GM04504 (cell line): ENCODE data around the gene PAH.

Experiments
- DNase-seq: peaks from one replicate; pipeline ENCODE4 v3.0.0-alpha.2; 2012; ENCODE audit warnings: low read depth

PAH gene

GRCh38 chr12:102917026-102917787 is at the start of gene PAH:
Gene PAH, minus strand, starts transcription at chr12:102917244. Its CDS starts 114 bp downstream, at chr12:102917130.
- DNase-seq, result no peak

DNA sequence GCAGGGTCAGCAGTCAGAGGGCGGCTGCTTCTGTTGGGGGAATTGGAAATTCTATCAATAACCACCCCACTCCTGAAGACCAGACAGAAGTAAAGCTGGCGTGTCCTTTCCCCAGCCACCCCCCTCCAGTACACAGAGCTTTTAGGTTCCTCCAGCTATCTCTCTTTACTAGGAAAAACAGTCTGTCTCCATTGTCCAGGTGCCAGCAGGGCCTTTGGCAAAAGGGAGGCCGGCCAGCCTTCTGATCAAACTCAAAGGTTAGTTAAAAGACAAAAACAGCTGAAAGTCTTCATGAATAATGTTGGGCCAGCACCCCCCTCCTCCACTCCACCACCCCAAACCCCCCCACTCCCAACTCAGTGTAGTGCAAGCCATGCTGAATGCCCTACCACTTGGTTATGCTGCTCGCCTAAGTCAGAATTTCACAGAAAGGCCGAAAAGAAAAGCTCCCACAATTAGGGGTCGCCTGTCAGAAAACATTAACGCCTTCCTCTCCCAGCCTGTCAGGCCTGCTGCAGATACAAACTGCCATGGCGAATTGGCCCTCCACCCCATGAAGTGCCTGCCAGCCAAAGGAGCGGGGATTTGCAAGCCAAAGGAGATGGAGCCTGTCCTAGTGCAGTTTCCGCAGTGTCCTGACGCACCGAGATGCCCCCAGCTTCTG is 49.3 kb upstream of the PAH start:
- no peak for DNase-seq

DNA sequence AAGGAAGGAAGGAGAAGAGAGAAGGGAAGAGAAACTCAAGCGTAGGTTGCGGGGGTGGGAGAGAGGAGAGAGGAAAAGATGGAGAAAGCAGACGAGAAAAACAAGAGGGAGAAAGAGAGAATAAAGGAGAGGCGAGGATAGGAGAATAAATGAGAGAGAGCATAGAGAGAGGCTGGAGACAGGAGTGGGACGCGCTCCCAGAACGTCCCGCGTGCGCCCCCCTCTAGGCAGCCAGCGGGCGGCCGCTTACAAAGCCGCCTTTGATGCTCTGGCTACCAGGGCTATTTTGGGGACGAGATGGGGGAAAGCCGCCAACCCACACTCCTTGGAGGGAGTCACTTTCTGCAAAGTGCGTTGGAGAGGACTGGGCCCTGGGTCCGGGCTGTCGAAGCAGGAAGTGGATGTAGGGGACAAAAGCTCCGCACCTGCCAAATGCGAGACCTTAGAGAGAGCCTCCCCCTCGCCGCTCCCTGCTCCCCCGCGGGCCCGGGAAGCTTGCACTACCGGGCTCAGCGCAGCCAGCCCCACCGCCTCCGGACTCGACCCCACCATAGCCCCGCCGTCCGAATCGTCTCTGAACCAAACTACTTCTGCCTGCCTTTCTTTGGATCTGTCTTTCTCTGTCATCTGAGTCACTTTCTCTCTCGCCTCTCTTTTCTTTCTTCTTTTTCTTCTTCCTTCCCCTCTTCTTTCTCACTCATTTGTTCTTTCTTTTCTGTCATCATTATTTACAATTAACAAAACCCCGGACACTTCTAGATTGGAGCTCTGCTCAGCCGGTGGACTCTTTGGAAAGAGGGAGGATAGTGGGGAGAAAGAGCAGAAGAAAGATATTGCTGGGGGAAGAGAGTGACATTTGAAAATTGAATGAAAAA is 48.5 kb upstream of the PAH start:
- no peak for DNase-seq

GRCh38 chr12:102964872-102965271 is 47.8 kb upstream of the PAH start:
- no peak for DNase-seq

DNA sequence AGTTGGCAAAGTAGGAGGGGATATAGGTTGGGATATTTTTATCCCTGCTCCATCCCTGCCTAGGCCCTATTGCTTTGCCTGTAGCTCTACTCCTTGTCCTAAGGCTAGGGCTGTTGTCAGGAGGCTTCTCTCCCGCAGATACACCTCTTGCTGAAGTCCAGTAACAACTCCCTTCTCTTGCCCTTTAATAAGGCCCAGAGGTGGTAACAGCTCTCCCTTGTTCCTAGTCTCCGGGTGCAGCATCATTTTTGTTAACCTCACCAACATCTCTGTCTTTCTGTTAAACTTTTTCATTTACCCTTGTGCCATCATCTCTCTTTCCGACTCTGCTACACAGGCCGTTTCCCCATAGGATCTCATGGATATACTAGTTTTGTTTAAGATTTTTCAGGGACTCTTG is 46.8 kb upstream of the PAH start:
- no peak for DNase-seq

- no peak for DNase-seq
Measured at GRCh38 chr12:102962986-102963385, 45.9 kb upstream of the PAH start.

GRCh38 chr12:102962532-102962931 is 45.5 kb upstream of the PAH start:
- no peak for DNase-seq

DNA sequence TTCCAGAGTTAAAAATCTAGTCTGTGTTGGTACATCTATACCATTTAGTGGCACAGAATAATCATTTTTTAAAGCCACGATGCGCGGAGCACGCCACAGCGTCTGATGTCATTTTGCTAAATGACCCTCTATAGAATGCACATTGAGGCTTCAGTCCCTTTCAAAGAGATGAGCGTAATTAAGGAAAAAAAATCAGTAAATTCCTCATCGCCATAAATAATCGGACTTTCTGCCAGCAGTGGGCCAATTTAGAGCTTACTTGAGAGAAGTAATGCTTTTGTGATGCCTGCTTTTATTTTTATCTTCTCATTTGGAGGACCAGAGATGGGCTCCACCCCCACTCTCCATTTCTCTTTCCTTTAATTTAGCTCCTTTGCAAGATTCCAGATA is 44.4 kb upstream of the PAH start:
- DNase-seq, result no peak

GRCh38 chr12:102960766-102961465 is 43.9 kb upstream of the PAH start:
- DNase-seq, result no peak

GRCh38 chr12:102959391-102959790 is 42.3 kb upstream of the PAH start:
- no peak for DNase-seq

DNA sequence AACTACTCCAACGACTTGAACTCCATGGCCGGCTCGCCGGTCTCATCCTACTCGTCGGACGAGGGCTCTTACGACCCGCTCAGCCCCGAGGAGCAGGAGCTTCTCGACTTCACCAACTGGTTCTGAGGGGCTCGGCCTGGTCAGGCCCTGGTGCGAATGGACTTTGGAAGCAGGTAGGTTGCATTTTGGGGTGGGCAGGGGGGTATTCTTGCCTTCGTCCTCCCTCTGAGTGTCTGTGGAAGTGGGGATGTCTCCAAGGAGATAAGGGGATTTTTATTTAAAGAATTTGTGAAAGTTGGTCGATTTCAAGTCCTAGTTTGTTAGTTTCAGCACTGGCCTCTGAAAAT is 41.8 kb upstream of the PAH start:
- no peak for DNase-seq

GRCh38 chr12:102958073-102958829 is 41.2 kb upstream of the PAH start:
- no peak for DNase-seq

DNA sequence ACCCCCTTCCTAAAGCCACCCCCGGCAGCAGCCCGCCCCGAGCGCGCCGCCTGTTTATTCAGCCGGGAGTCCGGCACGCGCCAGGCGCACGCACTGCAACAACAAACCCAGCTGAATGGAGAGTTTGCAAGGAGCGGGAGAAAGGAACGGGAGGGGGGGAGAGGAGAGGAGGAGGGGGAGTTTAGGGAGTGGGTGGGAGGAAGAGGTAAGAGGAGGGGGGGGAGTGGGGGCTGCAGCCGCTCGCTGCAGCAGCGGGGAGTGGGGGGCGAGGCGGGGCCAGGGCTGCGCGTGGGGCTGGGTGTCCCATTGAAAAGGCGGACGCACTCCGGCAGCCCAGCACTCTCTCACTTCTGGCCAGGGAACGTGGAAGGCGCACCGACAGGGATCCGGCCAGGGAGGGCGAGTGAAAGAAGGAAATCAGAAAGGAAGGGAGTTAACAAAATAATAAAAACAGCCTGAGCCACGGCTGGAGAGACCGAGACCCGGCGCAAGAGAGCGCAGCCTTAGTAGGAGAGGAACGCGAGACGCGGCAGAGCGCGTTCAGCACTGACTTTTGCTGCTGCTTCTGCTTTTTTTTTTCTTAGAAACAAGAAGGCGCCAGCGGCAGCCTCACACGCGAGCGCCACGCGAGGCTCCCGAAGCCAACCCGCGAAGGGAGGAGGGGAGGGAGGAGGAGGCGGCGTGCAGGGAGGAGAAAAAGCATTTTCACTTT is 40.5 kb upstream of the PAH start, which contains the start of gene ASCL1:
ASCL1 (plus strand) TSS at position 336 of the 712 bp plus-strand sequence. CDS start 571 bp downstream, outside the sequence.
- DNase-seq, result no peak

- no peak for DNase-seq
Measured at GRCh38 chr12:102956738-102957327, 39.8 kb upstream of the PAH start.

GRCh38 chr12:102955926-102956737 is 39.1 kb upstream of the PAH start:
- no peak for DNase-seq

GRCh38 chr12:102954134-102954533 is 37.1 kb upstream of the PAH start:
- DNase-seq, result no peak

GRCh38 chr12:102953221-102953620 is 36.2 kb upstream of the PAH start:
- no peak for DNase-seq

GRCh38 chr12:102951841-102952240 is 34.8 kb upstream of the PAH start:
- no peak for DNase-seq

GRCh38 chr12:102950950-102951619 is 34.0 kb upstream of the PAH start:
- DNase-seq, result no peak
